GM03348 (cell line): ENCODE results near the gene USP4.
"Not testable (repeated sequence)": the region's sequence is repeated elsewhere in the genome, so short reads cannot be mapped to it uniquely, and the experiment has no call there.

Experiments
- DNase-seq: peaks from one replicate; pipeline ENCODE4 v3.0.0; 2012; ENCODE audit warnings: low spot score

USP4 gene

DNA sequence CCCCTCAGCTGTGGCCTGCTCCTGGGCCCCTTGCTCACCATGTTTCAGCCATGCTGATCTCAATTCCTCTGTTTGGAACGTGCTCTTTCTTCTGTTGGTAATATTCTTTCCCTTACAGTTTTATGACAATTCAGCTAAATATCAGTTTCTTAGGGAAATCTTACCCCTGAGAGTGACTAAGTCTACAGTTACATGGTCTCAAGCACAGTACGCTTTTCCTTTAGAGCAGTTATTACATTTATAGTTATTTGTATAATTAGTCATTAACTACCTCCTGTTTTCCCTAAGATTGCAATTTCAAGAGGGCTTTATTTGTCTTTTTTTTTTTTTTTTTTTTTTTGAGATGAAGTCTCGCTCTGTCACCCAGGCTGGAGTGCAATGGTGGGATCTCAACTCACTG, 86.3 kb downstream of the USP4 start:
- DNase-seq, result no peak

DNA sequence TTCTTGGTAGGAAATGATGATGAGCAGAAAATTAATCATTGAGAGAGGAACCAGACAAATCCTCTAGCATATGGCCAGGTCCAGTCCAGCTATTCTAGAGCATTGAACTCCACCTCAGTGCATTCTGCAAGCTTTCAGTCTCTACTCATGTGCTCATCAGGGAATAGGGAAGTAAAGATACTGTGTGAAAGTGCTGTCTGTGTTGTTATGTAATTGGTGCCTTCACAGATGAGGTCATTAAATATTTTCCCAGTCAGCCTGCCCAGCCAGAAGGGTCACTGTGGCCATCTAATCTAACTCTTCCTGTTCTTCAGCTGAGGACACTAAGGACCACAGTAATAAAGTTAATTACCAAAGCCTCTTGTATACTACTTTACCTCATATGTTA, 91.0 kb downstream of the USP4 start:
- peak; percentile 50 for DNase-seq

DNA sequence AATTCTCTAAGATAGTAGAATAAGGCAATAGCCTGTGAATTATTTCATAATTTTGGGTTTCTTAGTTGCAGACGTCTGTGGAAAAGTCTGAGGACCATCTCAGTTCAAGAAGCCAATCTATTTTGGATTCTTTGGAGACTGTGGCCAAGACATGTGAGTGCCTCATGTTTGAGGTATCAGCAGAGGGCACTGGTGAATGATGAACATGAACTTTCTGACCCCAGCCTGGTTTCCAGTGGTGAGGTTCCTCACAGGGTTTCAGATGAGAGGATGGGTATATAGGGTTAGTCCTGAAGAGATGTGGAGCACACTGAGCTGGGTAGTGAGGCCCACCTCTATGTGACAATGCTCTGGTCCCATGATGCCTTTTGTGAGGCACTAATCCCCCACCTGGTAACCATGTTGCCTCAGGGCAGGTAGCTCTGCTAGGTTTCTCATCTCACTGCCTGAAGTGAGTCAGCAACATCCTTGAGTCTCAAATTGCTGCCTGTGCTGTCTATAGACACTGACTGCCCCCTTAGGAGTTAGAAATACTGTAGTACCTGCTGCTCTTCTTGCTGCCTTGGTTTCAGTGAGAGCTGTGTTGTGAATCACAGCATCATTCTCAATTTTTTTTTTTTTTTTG, 95.2 kb downstream of the USP4 start:
- no peak for DNase-seq

DNA sequence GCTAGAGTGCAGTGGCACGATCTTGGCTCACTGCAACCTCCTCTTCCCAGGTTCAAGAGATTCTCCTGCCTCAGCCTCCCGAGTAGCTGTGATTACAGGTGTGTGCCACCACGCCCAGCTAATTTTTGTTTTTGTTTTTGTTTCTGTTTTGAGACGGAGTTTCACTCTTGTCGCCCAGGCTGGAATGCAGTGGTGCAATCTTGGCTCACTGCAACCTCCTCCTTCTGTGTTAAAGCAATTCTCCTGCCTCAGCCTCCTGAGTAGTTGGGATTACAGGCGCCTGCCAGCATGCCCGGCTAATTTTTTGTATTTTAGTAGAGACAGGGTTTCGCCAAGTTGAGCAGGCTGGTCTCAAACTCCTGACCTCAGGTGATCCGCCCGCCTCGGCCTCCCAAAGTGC, 99.8 kb downstream of the USP4 start:
- DNase-seq, result not testable (repeated sequence)

DNA sequence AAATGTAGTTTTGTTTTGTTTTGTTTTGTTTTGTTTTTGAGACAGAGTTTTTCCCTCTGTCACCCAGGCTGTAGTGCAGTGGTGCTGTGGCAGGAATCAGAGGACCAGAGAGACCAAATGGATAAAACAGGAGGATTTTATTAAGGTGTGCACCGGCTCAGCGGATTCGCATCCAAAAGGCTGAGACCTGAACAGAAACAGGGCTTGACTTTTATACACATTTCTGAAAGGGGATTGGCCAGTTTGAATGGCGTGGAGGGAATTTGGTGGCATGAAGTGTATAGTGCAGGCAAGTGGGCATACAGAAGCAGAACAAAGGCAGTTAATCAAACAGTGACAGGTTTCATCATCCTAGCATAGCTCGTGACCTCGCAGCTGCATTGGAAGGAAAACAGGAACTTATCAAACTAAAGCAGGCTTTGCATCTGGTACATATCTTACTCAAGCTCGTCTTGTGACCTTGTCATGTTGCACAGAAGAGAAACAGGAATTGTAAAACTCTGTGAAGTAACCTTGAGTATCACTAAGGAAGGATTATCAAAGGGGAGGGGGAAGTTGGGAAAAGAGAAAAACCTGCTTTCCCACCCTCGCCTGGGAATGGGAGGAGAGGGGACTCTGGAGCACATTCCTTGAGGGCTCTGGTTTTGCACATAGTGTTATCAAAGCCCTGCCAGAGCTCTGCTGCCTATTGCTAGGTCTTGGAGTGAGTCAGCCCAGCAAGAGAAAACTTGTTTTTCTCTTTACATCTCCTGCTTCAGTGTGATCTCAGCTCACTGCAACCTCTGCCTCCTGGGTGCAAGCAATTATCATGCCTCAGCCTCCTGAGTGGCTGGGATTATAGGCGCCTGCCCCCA, 101.4 kb downstream of the USP4 start:
- DNase-seq, result no peak

DNA sequence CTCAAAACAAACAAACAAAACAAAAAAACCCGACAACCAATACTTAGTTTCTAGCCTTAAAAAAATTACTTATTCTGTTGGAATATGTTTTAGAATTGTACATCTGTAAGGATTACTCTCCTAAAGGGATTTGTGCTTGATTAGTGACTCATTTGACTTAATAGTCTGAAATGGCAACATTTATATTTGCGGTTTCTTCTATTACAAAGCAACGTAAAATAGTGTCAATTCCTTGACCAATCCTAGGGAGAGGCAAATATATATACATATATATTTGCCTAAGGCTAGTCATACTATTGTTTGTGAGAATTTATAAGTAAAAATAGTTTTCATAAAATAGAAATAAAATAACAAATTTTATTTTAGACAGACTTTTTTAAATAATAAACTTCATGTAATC, 102.5 kb downstream of the USP4 start:
- no peak for DNase-seq

DNA sequence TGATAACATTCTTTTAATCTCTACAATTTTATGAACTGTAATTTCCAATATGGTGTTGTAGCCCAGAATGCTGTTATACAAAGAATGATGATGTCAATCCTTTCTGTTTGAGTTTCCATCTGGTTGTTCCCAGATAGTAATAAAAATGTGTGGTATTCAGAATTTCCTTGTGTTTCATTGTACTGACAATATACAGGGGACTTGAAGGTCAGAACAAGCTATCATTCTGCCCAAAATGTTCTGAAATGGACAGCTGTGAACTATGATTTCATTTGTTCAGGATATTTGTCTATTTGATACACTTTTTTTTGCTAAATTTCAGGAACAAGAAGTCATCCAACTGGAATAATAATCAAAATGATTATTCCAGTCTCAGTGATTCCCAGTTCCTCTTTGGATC, 103.6 kb downstream of the USP4 start:
- DNase-seq, result no peak

DNA sequence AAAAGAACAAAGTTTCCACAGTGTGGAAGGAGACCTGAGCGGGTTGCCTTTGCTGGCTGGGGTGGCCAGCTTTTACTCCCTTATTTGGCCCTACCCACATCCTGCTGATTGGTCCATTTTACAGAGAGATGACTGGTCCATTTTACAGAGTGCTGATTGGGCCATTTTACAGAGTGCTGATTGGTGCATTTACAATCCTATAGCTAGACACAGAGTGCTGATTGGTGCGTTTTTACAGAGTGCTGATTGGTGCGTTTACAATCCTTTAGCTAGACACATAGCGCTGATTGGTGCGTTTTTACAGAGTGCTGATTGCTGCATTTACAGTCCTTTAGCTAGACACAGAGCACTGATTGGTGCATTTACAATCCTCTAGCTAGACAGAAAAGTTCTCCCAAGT, 111.0 kb downstream of the USP4 start:
- not testable (repeated sequence) for DNase-seq
